Spinal cord (tissue), 10 donors: ENCODE measurements around the gene CAMKK1. TPM values are rescaled to one million over a fixed set of nuclear protein-coding genes. Genes with fewer than 3 reads are reported as not detected.

ENCODE experiments used
- DNase-seq, 6 donors: peaks; one replicate each; pipeline versions ENCODE4 v3.0.0 to v3.0.0-alpha.2; 2013 to 2015; ENCODE audit warnings: low spot score in 6 of 6, low read depth in 4 of 6
- H3K27ac ChIP-seq: one replicate; pipeline ENCODE4 v1.5.1; 2013; ENCODE audit warnings: low read depth, low read length, control low read depth
- H3K27me3 ChIP-seq: one replicate; pipeline ENCODE4 v1.6.1; 2013; ENCODE audit warnings: low read length; ENCODE audit not compliant: control insufficient read depth, insufficient read depth
- H3K36me3 ChIP-seq: one replicate; pipeline ENCODE4 v1.6.1; 2013; ENCODE audit warnings: low read length; ENCODE audit not compliant: control insufficient read depth, insufficient read depth
- H3K4me1 ChIP-seq: one replicate; pipeline ENCODE4 v1.6.1; 2013; ENCODE audit warnings: low read length; ENCODE audit not compliant: control insufficient read depth, insufficient read depth
- H3K4me3 ChIP-seq: one replicate; pipeline ENCODE4 v1.5.1; 2013; ENCODE audit warnings: low read depth, low read length, control low read depth
- H3K9me3 ChIP-seq: one replicate; pipeline ENCODE4 v1.6.1; 2013; ENCODE audit warnings: low read length; ENCODE audit not compliant: control insufficient read depth, insufficient read depth
- WGBS: methylation state at CpG from one replicate; pipeline ENCODE4 v1.1.5; 2013; ENCODE audit warnings: missing lambda C conversion rate; ENCODE audit not compliant: insufficient coverage; 5-methylcytosine and 5-hydroxymethylcytosine counted together
- polyA plus RNA-seq, 2 donors: library from polyadenylated mRNA; unstranded; fragments of 120-200 nt; gene quantifications; one replicate each; pipeline ENCODE4 v1.2.1, GENCODE V29; 2013; ENCODE audit not compliant: insufficient read length in 2 of 2
- total RNA-seq, 2 donors: library from RNA; depleted of rRNA in 1 of 2; stranded (reverse); fragments of 120-200 nt in 1 of 2; fragments of >200 nt in 1 of 2; gene quantifications; one replicate each; pipeline versions ENCODE4 v1.2.3 to v1.2.4, GENCODE V29; 2013 to 2014
- donor health status: healthy.

CAMKK1 gene
- total and polyA plus RNA-seq, 4 donors: 5.2 to 22.5 (median 13.5) TPM

DNA sequence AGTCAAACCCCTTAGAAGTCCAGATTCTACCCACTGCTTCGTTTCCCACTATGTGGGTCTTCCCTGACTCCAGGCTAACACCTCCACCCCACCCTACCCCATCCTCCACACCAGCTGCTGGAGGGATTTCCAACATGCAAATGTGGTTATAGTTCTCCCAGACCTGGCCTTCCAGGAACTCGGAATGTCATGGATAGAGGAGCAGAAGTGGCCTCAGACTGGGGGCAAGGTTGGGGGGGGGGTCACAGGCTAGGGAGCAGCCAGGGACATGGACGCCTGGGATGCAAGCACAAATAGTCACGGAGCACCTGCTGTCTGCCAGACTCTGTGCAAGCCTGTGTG lies 2.0 kb downstream of the CAMKK1 start:
- WGBS: 69% methylated on average over 3 of the region's 4 CpGs
- DNase-seq: no peak
- Histone ChIP-seq H3K27me3 (no peaks in the 10 kb centered on the region), H3K4me1 (peaks cover 71% of the 10 kb centered on the region), H3K36me3 (peaks cover 6% of the 10 kb centered on the region), H3K27ac (no peak overlapping the region), H3K9me3 (no peaks in the 10 kb centered on the region), H3K4me3 (no peak overlapping the region)

DNA sequence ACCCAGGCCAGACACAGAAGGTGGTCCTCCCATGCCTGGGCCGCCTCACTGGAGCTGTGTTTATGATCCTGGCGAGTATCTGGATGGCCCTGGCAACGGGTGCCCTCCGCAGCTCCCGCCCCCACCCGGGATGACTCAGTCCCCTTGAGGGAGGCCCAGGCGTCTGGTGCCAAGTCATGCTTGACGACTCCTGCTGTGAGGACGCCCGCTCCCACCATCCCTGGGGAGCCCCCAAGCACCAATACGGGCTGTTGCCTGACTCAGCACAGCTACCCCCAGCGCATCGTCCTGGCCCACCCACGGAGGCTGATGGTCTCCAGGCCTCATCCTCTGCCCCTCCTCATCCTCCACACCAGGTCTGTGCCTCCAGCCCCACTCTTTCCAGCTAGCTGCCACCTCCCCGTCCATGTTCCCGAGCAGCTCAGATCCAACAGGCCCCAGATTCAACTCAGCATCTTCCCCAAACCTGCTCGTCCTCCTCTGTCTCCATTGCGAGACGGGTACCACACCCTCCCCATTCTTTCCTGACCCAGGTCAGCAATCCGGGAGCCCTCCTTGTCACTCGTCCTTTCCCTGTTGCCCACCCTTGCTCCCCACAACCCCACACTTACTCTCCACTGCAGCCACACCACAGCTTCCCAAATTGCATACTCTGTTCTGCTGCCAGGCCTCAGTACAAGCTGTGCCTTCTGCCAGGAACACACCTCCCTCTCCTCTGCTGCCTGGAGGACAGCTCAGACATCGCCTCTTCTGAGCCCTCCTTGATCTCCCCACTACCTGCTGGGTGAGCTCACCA lies 2.6 kb downstream of the CAMKK1 start:
- Histone ChIP-seq H3K27ac (no peak overlapping the region), H3K36me3 (peaks cover 12% of the 10 kb centered on the region), H3K27me3 (no peaks in the 10 kb centered on the region), H3K9me3 (no peaks in the 10 kb centered on the region), H3K4me1 (peaks cover 68% of the 10 kb centered on the region), H3K4me3 (no peak overlapping the region)
- DNase-seq: peak in 1 of 6 donors; percentile 38
- WGBS: 62% methylated on average over 22 of the region's 22 CpGs

DNA sequence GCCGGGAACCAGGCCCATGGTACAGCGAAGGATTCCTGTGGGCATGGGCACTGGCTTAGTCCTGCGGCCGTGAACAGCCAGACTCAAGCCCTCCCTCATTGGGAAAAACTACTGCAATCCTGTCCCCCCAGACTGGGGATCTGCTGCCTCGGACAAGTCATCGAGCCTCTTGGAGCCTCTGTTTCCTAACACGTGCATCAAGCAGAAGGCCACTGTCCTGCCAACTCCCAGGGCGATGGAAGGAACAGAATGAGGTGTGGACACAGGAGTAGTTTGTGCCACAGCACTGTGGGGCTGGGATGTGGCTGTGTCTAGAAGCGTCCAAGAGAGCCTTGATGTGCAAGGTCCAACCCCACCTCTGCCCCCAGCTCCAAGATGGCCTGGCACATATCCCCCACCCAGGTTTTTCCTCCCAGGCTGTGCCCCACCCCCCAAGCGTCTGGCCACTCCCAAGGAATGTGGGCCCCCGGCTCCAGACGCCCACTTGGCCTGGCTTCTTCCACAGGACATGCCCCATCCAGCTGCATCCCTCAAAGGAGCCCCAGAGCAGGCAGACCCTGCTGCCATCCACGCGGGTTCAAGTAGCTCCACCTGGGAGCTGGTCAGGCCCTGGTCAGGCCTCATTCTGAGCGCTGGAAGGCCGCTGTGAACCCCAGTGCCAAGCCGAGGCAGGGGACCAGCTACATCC lies 3.4 kb downstream of the CAMKK1 start:
- peaks cover 20% of the 10 kb centered on the region for H3K36me3 ChIP-seq
- H3K4me1 ChIP-seq: peaks cover 63% of the 10 kb centered on the region
- no peaks in the 10 kb centered on the region for H3K27me3 ChIP-seq
- no peaks in the 10 kb centered on the region for H3K9me3 ChIP-seq
- DNase-seq: no peak
- 90% methylated on average over 15 of the region's 17 CpGs for WGBS
- H3K4me3 ChIP-seq: no peak overlapping the region
- H3K27ac ChIP-seq: no peak overlapping the region

DNA sequence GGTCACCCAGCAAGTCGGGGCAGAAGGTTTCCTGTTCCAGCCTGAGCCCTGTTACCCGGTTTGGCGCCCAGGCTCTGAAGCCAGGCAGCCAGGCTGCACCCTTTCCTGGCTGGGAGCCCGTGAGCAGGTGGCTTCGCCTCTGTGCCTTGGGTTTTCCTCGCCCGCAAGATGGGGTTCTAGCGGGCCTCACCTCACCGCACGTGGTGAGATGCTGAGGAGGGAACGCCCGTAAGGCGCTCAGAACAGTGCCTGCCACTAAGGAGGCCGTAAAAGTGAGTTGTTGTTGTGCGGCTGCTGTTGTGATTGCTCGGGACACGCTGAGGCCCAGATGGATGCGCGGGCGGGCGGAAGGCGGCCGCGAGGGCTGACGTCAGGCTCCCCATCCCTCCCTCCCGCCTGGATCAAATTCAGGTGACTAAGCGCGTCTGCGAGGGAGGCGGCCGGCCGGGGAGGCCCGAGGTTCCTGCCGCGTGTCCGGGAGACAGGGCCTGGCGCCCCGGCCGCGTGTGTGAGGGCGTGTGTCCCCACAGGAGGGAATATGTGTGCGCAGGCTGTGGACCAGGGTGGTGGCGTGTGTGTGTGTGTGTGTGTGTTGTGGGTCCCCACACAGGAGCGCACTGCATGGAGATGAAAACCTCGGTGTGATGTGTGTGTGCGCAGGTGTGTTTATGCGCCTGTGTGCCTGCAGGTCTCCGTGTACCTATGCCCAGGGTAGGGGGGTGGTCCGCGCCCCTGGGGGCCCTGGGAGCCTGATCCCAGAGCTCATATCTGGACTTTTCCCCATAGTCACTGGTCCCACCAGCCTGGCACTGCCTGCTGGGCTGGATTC lies 4.3 kb downstream of the CAMKK1 start:
- Histone ChIP-seq H3K9me3 (no peaks in the 10 kb centered on the region), H3K27ac (peak overlapping the region; percentile 33), H3K4me1 (peaks cover 56% of the 10 kb centered on the region), H3K27me3 (no peaks in the 10 kb centered on the region), H3K4me3 (no peak overlapping the region), H3K36me3 (peaks cover 29% of the 10 kb centered on the region)
- WGBS: 33% methylated on average over 49 of the region's 50 CpGs
- DNase-seq: peak in 2 of 6 donors; percentile 79 to 81

DNA sequence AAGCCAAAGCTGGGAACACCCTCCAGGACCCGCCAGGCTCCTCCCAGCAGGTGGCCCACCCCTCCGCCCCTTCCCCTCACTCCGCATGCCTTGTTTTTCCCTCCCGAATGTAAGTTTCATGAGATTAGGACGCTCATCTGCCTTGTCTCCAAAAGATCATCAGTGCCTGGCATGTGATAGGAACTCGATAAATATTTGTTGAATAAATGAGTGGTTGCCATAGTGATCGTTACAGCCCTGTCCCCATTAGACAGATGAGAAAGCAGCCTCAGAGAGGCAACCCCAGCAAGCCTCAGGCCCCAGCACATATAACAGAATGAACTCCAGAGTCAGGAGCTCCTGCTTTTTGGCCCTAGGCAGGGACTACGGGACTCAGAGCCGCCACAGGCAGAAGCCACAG lies 5.0 kb downstream of the CAMKK1 start:
- Histone ChIP-seq H3K9me3 (no peaks in the 10 kb centered on the region), H3K4me3 (no peak overlapping the region), H3K27me3 (no peaks in the 10 kb centered on the region), H3K36me3 (peaks cover 36% of the 10 kb centered on the region), H3K27ac (peak overlapping the region; percentile 33), H3K4me1 (peaks cover 52% of the 10 kb centered on the region)
- WGBS: 83% methylated on average over 2 of the region's 9 CpGs
- no peak for DNase-seq

DNA sequence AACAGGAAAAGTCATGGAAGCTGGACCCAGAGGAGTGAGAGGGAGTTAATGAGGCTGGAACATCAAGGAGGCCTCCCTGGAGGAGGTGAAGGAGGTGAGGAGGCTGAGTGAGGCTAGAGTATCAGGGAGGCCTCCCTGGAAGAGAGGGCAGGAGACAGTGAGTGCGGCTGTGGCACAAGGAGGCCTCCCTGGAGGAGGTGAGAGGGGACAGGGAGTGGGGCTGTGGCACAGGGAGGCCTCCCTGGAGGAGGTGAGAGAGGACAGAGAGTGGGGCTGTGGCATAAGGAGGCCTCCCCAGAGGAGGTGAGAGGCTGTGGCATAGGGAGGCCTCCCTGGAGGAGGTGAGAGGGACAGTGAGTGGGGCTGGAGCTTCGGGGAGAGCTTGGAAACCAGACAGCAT lies 5.5 kb downstream of the CAMKK1 start:
- 94% methylated on average over 1 of the region's 2 CpGs for WGBS
- Histone ChIP-seq H3K4me1 (peaks cover 51% of the 10 kb centered on the region), H3K27ac (no peak overlapping the region), H3K27me3 (no peaks in the 10 kb centered on the region), H3K36me3 (peaks cover 40% of the 10 kb centered on the region), H3K9me3 (no peaks in the 10 kb centered on the region), H3K4me3 (no peak overlapping the region)
- DNase-seq: no peak

DNA sequence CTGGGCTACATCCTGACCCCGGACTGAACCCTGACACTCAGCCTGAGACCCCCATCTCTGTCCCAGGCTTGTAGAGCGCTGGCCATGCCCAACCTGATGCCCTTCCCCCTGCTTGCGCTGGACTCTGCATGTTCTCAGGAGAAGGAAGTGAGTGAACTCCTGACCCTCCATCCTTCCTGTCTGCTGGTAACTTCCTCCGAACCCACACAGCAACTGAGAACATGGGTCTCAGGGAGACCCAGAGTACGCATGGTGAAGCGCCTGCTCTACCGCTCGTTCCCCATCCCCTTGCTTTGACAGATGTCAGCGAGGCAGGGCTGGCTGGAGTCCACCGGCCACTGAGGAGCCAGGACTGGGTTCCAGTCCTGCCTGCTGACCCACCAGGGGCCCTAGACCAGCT lies 6.1 kb downstream of the CAMKK1 start:
- H3K4me1 ChIP-seq: peaks cover 46% of the 10 kb centered on the region

DNA sequence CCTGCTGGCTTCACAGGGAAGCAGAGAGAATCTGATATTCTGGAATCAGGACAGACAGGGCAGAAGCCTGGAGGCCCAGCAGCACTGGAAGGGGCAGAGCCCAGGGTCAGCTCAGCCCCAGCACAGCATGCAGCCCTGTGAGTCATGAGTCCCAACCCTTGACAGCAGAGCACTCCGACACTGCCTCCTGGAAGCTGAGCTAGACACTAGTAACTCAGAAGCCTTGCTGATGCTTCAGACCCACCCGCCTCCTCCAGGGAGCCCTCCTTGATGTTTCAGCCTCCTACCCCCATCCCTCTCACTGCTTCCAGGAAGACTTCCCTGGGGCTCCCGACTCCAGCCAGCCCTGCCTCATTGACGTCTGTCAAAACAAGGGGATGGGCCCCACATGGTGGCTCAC lies 6.9 kb downstream of the CAMKK1 start:
- peaks cover 45% of the 10 kb centered on the region for H3K36me3 ChIP-seq
- H3K9me3 ChIP-seq: no peaks in the 10 kb centered on the region
- peaks cover 41% of the 10 kb centered on the region for H3K4me1 ChIP-seq
- no peak overlapping the region for H3K4me3 ChIP-seq
- H3K27ac ChIP-seq: no peak overlapping the region
- WGBS: 66% methylated on average over 4 of the region's 4 CpGs
- no peak for DNase-seq
- H3K27me3 ChIP-seq: no peaks in the 10 kb centered on the region

More for the DNA sequence above, 6.1 kb downstream of the CAMKK1 start:
- 73% methylated on average over 10 of the region's 10 CpGs for WGBS
- H3K4me3 ChIP-seq: no peak overlapping the region
- H3K36me3 ChIP-seq: peaks cover 45% of the 10 kb centered on the region
- H3K27me3 ChIP-seq: no peaks in the 10 kb centered on the region
- H3K9me3 ChIP-seq: no peaks in the 10 kb centered on the region
- no peak for DNase-seq
- no peak overlapping the region for H3K27ac ChIP-seq

DNA sequence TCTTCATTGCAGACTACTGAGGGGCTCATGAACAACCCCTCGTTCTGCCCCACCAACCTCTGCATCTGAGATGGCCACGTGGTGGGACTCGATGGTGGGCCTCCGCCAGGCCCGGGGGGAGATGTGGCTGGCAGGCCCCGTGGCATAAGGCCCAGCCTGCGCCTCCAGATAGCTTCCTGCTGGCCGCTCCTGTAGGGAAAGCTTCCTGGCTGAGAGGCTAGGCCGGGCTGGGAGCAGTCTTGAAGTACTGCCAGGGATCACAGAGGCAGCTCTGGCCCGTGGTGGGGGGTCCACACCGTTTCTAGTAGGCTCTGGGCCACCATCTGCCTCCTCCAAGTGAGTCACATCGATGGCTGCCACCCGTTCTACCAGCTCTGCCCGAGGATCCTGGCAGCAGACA lies 7.6 kb downstream of the CAMKK1 start:
- no peak overlapping the region for H3K4me3 ChIP-seq
- no peaks in the 10 kb centered on the region for H3K27me3 ChIP-seq
- 74% methylated on average over 14 of the region's 14 CpGs for WGBS
- H3K4me1 ChIP-seq: peaks cover 34% of the 10 kb centered on the region
- H3K36me3 ChIP-seq: peaks cover 46% of the 10 kb centered on the region
- no peaks in the 10 kb centered on the region for H3K9me3 ChIP-seq
- no peak overlapping the region for H3K27ac ChIP-seq
- DNase-seq: no peak
